ENCODE results near the gene FXYD7. TPM values are rescaled to one million over a fixed set of nuclear protein-coding genes. Genes with fewer than 3 reads are reported as not detected.

FXYD7 gene
- polyA plus RNA-seq, 1 experiment = 0.10 TPM

DNA sequence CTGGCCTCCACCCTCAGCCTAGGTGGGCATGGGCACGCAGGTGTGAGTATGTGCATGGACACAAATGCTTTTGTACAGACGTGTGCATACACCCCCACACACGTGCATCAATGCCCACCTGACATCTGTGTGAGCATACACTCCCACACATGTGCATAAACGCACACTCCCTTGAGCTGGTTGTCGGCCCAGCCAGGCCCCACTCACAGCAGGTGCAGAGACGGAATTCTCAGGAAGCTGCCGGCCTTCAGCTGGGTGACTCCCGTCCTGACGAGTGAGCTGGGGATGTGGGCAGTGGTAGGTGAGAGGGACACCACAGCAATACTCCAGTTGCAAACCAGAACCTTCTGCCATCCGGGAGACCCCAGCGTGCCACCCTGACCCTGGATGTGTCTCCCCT, 9.2 kb upstream of the FXYD7 start:
- no peak for DNase-seq (ENCODE audit: low read depth)
- POLR2A ChIA-PET = no interaction called here
- TF ChIP-seq, protein P1, sequence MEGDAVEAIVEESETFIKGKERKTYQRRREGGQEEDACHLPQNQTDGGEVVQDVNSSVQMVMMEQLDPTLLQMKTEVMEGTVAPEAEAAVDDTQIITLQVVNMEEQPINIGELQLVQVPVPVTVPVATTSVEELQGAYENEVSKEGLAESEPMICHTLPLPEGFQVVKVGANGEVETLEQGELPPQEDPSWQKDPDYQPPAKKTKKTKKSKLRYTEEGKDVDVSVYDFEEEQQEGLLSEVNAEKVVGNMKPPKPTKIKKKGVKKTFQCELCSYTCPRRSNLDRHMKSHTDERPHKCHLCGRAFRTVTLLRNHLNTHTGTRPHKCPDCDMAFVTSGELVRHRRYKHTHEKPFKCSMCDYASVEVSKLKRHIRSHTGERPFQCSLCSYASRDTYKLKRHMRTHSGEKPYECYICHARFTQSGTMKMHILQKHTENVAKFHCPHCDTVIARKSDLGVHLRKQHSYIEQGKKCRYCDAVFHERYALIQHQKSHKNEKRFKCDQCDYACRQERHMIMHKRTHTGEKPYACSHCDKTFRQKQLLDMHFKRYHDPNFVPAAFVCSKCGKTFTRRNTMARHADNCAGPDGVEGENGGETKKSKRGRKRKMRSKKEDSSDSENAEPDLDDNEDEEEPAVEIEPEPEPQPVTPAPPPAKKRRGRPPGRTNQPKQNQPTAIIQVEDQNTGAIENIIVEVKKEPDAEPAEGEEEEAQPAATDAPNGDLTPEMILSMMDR (IDR thresholded peaks at IDR 0.05; ENCODE audit: insufficient read depth, low read depth, low read length) = no peak
- Histone ChIP-seq H3K4me3 (ENCODE audit: low read depth, low read length) (no peak overlapping the region), H3K27me3 (ENCODE audit: control insufficient read depth, insufficient read depth, low read length) (peaks cover 4% of the 10 kb centered on the region; the same call in 1 of the 2 replicates), H3K36me3 (ENCODE audit: control insufficient read depth, insufficient read depth, low read length) (no peaks in the 10 kb centered on the region)
- CTCF ChIA-PET = interaction anchor here (3.0 to 5.6 kb wide), 3 partner anchors 9 to 70 kb away, joined by 22 to 59 read pairs (median 26); partner anchors contain the start of gene FXYD3

DNA sequence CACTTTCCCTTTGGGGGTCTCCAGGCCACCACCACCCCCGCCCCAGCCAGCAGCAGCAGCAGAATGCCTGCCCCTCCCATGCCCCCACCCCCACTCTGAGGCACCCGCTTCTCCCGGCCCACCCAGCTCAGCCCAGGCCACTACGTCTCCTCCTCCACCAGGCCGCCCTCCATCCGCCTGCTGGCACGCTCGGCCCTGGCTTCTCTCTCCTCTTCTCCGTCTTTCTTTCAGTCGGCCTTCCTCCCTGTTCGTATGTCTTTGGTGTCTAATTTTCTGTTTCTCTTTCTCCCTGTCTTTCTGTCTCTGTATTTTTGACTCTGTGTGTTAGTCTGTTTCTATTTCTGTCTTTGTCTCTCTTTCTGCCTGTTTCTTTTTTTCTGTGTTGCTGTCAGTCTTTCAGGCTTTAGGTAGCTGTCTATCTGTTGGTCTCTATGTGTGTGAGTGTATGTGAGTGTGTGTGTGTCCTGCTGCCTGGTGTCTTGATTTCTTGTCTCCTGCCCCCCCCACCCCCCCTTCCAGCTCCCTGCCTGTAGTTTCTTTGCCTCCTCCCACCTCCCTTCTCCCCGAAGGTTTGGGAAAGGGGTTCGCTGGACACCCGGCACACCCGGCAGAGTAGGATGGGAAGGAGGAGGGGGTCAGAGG, 8.3 kb upstream of the FXYD7 start, which contains the start of gene LGI4:
Gene LGI4, minus strand, starts transcription at position 459 of the 642 bp plus-strand sequence. Its CDS starts 379 bp downstream, at position 80.
- peaks cover 4% of the 10 kb centered on the region; the same call in 1 of the 2 replicates for H3K27me3 ChIP-seq (ENCODE audit: control insufficient read depth, insufficient read depth, low read length)
- no peak for DNase-seq (ENCODE audit: low read depth)
- ChIA-PET CTCF (interaction anchor here (1.2 to 5.6 kb wide), 20 partner anchors 7 to 127 kb away, joined by 3 to 77 read pairs (median 12); partner anchors contain the start of genes FXYD3 and FXYD5), POLR2A (no interaction called here)
- no peaks in the 10 kb centered on the region for H3K36me3 ChIP-seq (ENCODE audit: control insufficient read depth, insufficient read depth, low read length)
- no peak within 1 kb of the TSS for H3K4me3 ChIP-seq (ENCODE audit: low read depth, low read length)
- TF ChIP-seq, protein P1 (IDR thresholded peaks at IDR 0.05; ENCODE audit: insufficient read depth, low read depth, low read length) = no peak

DNA sequence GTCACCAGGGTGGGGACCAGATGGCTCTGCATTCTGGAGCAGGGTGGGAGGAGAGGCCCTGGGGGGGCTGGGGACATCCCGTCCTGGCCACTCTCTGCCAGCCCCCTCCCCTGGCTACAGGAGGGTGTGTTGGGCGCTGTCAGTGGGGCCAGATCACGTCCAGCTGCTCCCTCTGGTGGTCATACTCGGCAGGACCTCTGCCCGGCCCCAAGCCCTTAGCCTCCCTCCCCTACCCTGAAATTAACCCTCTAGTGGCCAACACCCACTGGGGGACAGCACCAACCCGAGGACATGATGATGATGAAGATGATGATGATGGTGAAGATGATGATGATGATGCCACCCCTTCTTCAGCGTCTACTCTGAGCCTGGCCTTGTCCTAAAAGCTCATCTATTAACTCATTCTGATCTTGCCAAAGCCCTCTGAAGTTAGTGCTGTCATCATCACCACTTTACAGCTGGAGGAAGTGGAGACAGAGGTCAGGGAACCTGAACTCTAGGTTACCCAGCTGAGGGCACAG, 7.6 kb upstream of the FXYD7 start:
- ChIA-PET POLR2A (no interaction called here), CTCF (interaction anchor here (1.0 to 5.6 kb wide), 25 partner anchors 8 to 128 kb away, joined by 3 to 77 read pairs (median 9); partner anchors contain the start of genes FXYD3 and FXYD5)
- Histone ChIP-seq H3K36me3 (ENCODE audit: control insufficient read depth, insufficient read depth, low read length) (no peaks in the 10 kb centered on the region), H3K27me3 (ENCODE audit: control insufficient read depth, insufficient read depth, low read length) (peaks cover 2% of the 10 kb centered on the region; the same call in 1 of the 2 replicates), H3K4me3 (ENCODE audit: low read depth, low read length) (no peak overlapping the region)
- no peak for DNase-seq (ENCODE audit: low read depth)
- TF ChIP-seq, protein P1 (IDR thresholded peaks at IDR 0.05; ENCODE audit: insufficient read depth, low read depth, low read length) = peak; percentile 93

DNA sequence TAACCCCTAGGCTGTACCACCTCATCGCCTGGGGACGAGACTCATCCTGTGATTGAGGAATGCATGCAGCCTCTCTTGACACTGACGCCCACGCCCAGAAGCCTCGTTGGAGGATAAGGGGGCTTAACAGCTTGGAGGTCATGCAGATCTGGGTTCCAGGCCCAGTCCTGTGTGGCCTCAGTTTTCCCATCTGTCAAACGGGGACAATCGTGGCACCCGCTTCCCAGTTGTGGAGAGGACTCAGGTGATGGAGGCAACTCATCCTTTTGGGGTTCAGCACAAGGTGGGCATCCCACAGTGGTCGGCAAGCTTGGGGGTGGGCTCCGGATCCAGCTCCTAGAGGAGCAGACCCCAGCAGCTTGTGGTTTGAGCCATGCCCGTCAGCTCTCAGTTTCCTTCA, 6.8 kb upstream of the FXYD7 start:
- CTCF ChIA-PET = interaction anchor here (0.5 to 5.6 kb wide), 26 partner anchors 9 to 658 kb away, joined by 3 to 77 read pairs (median 9); partner anchors contain the start of genes FXYD3 and FXYD5
- Histone ChIP-seq H3K36me3 (ENCODE audit: control insufficient read depth, insufficient read depth, low read length) (no peaks in the 10 kb centered on the region), H3K27me3 (ENCODE audit: control insufficient read depth, insufficient read depth, low read length) (no peaks in the 10 kb centered on the region; the same call in 1 of the 2 replicates), H3K4me3 (ENCODE audit: low read depth, low read length) (no peak overlapping the region)
- POLR2A ChIA-PET = no interaction called here
- TF ChIP-seq, protein P1 (IDR thresholded peaks at IDR 0.05; ENCODE audit: insufficient read depth, low read depth, low read length) = no peak
- no peak for DNase-seq (ENCODE audit: low read depth)

DNA sequence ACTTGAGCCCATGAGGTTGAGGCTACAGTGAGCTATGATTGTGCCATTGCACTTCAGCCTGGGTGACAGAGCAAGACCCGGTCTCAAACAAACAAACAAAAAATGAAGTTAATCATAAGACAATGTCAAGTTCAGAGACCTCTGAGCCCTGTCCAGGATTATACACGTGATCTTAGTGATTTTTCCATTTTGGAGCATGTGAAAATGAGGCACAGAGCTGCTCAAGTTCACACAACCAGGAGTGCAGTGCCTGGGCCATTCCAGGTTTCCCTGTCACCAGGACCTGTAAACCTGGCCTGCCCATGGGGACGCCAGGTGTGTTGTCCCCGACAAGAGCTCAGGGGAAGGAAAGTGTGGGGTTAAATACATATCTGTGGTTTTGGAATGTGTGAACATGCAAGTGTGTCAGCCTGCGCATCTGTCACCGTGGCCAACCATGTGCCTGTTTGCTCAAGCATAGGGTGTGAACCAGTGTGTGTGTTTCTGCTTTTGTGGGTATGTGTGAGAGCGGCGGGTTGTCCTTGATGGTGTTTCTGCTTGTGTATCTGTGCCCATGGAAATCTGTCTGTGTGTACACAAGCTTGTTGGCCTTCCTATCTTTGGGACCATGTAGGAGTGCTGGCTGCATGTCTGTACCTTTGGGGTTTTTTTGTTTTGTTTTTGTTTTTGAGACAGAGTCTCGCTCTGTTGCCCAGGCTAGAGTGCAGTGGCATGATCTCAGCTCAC, 5.9 kb upstream of the FXYD7 start:
- no peak for DNase-seq (ENCODE audit: low read depth)
- TF ChIP-seq, protein P1 (IDR thresholded peaks at IDR 0.05; ENCODE audit: insufficient read depth, low read depth, low read length) = no peak
- no peaks in the 10 kb centered on the region; the same call in 1 of the 2 replicates for H3K27me3 ChIP-seq (ENCODE audit: control insufficient read depth, insufficient read depth, low read length)
- POLR2A ChIA-PET = no interaction called here
- CTCF ChIA-PET = interaction anchor here (0.6 to 5.6 kb wide), 14 partner anchors 10 to 1655 kb away, joined by 3 to 77 read pairs (median 13); partner anchors contain the start of genes FXYD3 and FXYD5
- H3K36me3 ChIP-seq (ENCODE audit: control insufficient read depth, insufficient read depth, low read length) = no peaks in the 10 kb centered on the region
- H3K4me3 ChIP-seq (ENCODE audit: low read depth, low read length) = no peak overlapping the region
